CD4-positive, alpha-beta T cell (primary cell): ENCODE results near the gene RCN1. TPM values are rescaled to one million over a fixed set of nuclear protein-coding genes. Genes with fewer than 3 reads are reported as not detected.

Experiments used
- ATAC-seq: fragments of 200-7000 bp; cut with Tn5 transposase; one replicate; pipeline ENCODE4 v1.10.0; 2022; ENCODE audit warnings: mild to moderate bottlenecking; ENCODE audit not compliant: poor library complexity
- CTCF ChIA-PET: fragments of 350-600 bp; sonication (Branson Sonifier 250); formaldehyde crosslinking; loops from one replicate; lab custom pipeline; 2021; ENCODE audit warnings: antibody characterized with exemption, inconsistent platforms; lab: Charles Lee
- POLR2A ChIA-PET: fragments of 350-600 bp; sonication (Branson Sonifier 250); formaldehyde crosslinking; loops from one replicate; lab custom pipeline; 2021; ENCODE audit warnings: antibody characterized with exemption, inconsistent platforms; lab: Charles Lee
- DNase-seq, 14 experiments: peaks; one replicate each; pipeline ENCODE4 v3.0.0-alpha.2; 2013 to 2020; ENCODE audit warnings: mixed read lengths in 2 of 14
- H3K27ac ChIP-seq, 2 donors: one replicate each; pipeline versions ENCODE4 v1.5.1 to v1.7.0; 2013; ENCODE audit warnings: low read length in 2 of 2, low read depth in 1 of 2, mild to moderate bottlenecking in 1 of 2
- H3K27me3 ChIP-seq, 2 experiments: 1 replicate in 1 of 2; 2 replicates in 1 of 2; pipeline versions ENCODE4 v1.6.1 to v1.7.0; 2013; ENCODE audit warnings: low read length in 2 of 2, control low read depth in 1 of 2, mild to moderate bottlenecking in 1 of 2, moderate library complexity in 1 of 2; ENCODE audit not compliant: insufficient read depth in 2 of 2, control insufficient read depth in 1 of 2
- H3K36me3 ChIP-seq: one replicate; pipeline ENCODE4 v1.6.1; 2013; ENCODE audit warnings: low read length, control low read depth; ENCODE audit not compliant: insufficient read depth
- H3K4me1 ChIP-seq: one replicate; pipeline ENCODE4 v1.6.1; 2013; ENCODE audit warnings: low read length, control low read depth; ENCODE audit not compliant: insufficient read depth
- H3K4me3 ChIP-seq: one replicate; pipeline ENCODE4 v1.5.1; 2013; ENCODE audit warnings: mild to moderate bottlenecking, low read length, moderate library complexity
- H3K9me3 ChIP-seq, 2 experiments: 1 replicate in 1 of 2; 2 replicates in 1 of 2; pipeline versions ENCODE4 v1.6.1 to v1.7.0; 2013; ENCODE audit warnings: low read length in 2 of 2, mild to moderate bottlenecking in 2 of 2, control low read depth in 1 of 2, moderate library complexity in 1 of 2; ENCODE audit not compliant: control insufficient read depth in 1 of 2, insufficient read depth in 1 of 2
- H3K27ac Mint-ChIP-seq: one replicate; pipeline ENCODE4 v1.8.0; 2020; ENCODE audit warnings: mixed read lengths
- H3K27me3 Mint-ChIP-seq: one replicate; pipeline ENCODE4 v1.8.0; 2021; ENCODE audit warnings: mixed read lengths
- H3K36me3 Mint-ChIP-seq: one replicate; pipeline ENCODE4 v1.8.0; 2021; ENCODE audit warnings: low read depth, mixed read lengths
- H3K4me1 Mint-ChIP-seq: one replicate; pipeline ENCODE4 v1.8.0; 2021; ENCODE audit warnings: low read depth, mixed read lengths
- H3K4me3 Mint-ChIP-seq: one replicate; pipeline ENCODE4 v1.8.0; 2020; ENCODE audit warnings: mild to moderate bottlenecking, mixed read lengths
- H3K9me3 Mint-ChIP-seq: one replicate; pipeline ENCODE4 v1.8.0; 2020; ENCODE audit warnings: mixed read lengths
- CTCF ChIP-seq: fragments of 200-600 bp; IDR thresholded peaks from one replicate; pipeline ENCODE4 v1.8.0; 2022; ENCODE audit warnings: antibody characterized with exemption, mild to moderate bottlenecking
- intact Hi-C, 2 experiments: fragments of 100-400 bp; cut with DNase I in 1 of 2; cut with micrococcal nuclease in 1 of 2; formaldehyde crosslinking; loops; one replicate each; pipeline versions ENCODE4 v1.15.1 to v1.9.0; 2023 to 2025; cut with DNase I, micrococcal nuclease
- total RNA-seq, 174 experiments: library from RNA in 2 of 174; stranded (reverse) in 2 of 174; gene quantifications; one replicate each; pipeline ENCODE4 v1.2.3 and lab custom pipeline; 2021 to 2026

Gene RCN1
- total RNA-seq, 2 experiments from 2014 or later: 7.4 to 9.1 TPM

GRCh38 chr11:32138902-32139301 lies 48.0 kb downstream of the RCN1 start:
- no peaks in the 10 kb centered on the region for H3K27me3 ChIP-seq
- peaks cover 4% of the 10 kb centered on the region for H3K27me3 Mint-ChIP-seq
- no peaks in the 10 kb centered on the region for H3K36me3 ChIP-seq
- no peaks in the 10 kb centered on the region for H3K9me3 ChIP-seq
- no peak overlapping the region for H3K27ac Mint-ChIP-seq
- H3K4me1 Mint-ChIP-seq: no peaks in the 10 kb centered on the region
- no peak overlapping the region for H3K4me3 Mint-ChIP-seq
- ChIA-PET CTCF (interaction anchor here (1.0 kb wide), 1 partner anchor 32 kb away, joined by 3 read pairs; no protein-coding TSS in a partner anchor), POLR2A (no interaction called here)
- no peaks in the 10 kb centered on the region for H3K36me3 Mint-ChIP-seq
- no peaks in the 10 kb centered on the region for H3K9me3 Mint-ChIP-seq
- TF ChIP-seq CTCF: no peak
- no peak overlapping the region for H3K4me3 ChIP-seq
- no peak overlapping the region for H3K27ac ChIP-seq
- no peaks in the 10 kb centered on the region for H3K4me1 ChIP-seq
- intact Hi-C loops: no loop called here
- no peak for ATAC-seq
- no peak for DNase-seq

GRCh38 chr11:32139896-32140520 lies 49.1 kb downstream of the RCN1 start:
- ChIA-PET CTCF (interaction anchor here (0.6 kb wide), 1 partner anchor 88 kb away, joined by 3 read pairs; no protein-coding TSS in a partner anchor), POLR2A (no interaction called here)
- Histone ChIP-seq H3K4me3 (no peak overlapping the region), H3K27ac (no peak overlapping the region), H3K27me3 (peaks cover 0 to 3% of the 10 kb centered on the region in 2 experiments), H3K36me3 (no peaks in the 10 kb centered on the region), H3K4me1 (no peaks in the 10 kb centered on the region), H3K9me3 (no peaks in the 10 kb centered on the region)
- intact Hi-C loops: no loop called here
- H3K4me1 Mint-ChIP-seq: no peaks in the 10 kb centered on the region
- TF ChIP-seq CTCF: no peak
- ATAC-seq (no peak), DNase-seq (no peak)
- peaks cover 5% of the 10 kb centered on the region for H3K27me3 Mint-ChIP-seq
- no peak overlapping the region for H3K4me3 Mint-ChIP-seq
- H3K36me3 Mint-ChIP-seq: no peaks in the 10 kb centered on the region
- no peaks in the 10 kb centered on the region for H3K9me3 Mint-ChIP-seq
- H3K27ac Mint-ChIP-seq: no peak overlapping the region

- no peak for TF ChIP-seq CTCF
- ATAC-seq: no peak
- peaks cover 12% of the 10 kb centered on the region for H3K27me3 Mint-ChIP-seq
- intact Hi-C loops: no loop called here
- Histone ChIP-seq H3K4me1 (no peaks in the 10 kb centered on the region), H3K4me3 (no peak overlapping the region), H3K9me3 (no peaks in the 10 kb centered on the region), H3K27ac (no peak overlapping the region), H3K36me3 (no peaks in the 10 kb centered on the region), H3K27me3 (peaks cover 0 to 11% of the 10 kb centered on the region in 2 experiments)
- no peak overlapping the region for H3K4me3 Mint-ChIP-seq
- ChIA-PET CTCF (no interaction called here), POLR2A (no interaction called here)
- no peaks in the 10 kb centered on the region for H3K36me3 Mint-ChIP-seq
- no peaks in the 10 kb centered on the region for H3K4me1 Mint-ChIP-seq
- H3K27ac Mint-ChIP-seq: no peak overlapping the region
- peak in 1 of 14 experiments; percentile 30 for DNase-seq
- no peaks in the 10 kb centered on the region for H3K9me3 Mint-ChIP-seq
These were observed 51.1 kb downstream of the RCN1 start for GRCh38 chr11:32141745-32142546.
